ENCODE results near the gene ERI3. TPM values are rescaled to one million over a fixed set of nuclear protein-coding genes. Genes with fewer than 3 reads are reported as not detected.

The ERI3 gene
- total and polyA plus RNA-seq, 2 of the 13 experiments (the other 11 are each of a cell fraction or from before 2014, with no cell fraction given), result 35.6 to 35.9 TPM

- TF ChIP-seq, protein P1, sequence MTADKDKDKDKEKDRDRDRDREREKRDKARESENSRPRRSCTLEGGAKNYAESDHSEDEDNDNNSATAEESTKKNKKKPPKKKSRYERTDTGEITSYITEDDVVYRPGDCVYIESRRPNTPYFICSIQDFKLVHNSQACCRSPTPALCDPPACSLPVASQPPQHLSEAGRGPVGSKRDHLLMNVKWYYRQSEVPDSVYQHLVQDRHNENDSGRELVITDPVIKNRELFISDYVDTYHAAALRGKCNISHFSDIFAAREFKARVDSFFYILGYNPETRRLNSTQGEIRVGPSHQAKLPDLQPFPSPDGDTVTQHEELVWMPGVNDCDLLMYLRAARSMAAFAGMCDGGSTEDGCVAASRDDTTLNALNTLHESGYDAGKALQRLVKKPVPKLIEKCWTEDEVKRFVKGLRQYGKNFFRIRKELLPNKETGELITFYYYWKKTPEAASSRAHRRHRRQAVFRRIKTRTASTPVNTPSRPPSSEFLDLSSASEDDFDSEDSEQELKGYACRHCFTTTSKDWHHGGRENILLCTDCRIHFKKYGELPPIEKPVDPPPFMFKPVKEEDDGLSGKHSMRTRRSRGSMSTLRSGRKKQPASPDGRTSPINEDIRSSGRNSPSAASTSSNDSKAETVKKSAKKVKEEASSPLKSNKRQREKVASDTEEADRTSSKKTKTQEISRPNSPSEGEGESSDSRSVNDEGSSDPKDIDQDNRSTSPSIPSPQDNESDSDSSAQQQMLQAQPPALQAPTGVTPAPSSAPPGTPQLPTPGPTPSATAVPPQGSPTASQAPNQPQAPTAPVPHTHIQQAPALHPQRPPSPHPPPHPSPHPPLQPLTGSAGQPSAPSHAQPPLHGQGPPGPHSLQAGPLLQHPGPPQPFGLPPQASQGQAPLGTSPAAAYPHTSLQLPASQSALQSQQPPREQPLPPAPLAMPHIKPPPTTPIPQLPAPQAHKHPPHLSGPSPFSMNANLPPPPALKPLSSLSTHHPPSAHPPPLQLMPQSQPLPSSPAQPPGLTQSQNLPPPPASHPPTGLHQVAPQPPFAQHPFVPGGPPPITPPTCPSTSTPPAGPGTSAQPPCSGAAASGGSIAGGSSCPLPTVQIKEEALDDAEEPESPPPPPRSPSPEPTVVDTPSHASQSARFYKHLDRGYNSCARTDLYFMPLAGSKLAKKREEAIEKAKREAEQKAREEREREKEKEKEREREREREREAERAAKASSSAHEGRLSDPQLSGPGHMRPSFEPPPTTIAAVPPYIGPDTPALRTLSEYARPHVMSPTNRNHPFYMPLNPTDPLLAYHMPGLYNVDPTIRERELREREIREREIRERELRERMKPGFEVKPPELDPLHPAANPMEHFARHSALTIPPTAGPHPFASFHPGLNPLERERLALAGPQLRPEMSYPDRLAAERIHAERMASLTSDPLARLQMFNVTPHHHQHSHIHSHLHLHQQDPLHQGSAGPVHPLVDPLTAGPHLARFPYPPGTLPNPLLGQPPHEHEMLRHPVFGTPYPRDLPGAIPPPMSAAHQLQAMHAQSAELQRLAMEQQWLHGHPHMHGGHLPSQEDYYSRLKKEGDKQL (CRISPR knock-in tag; IDR thresholded peaks at IDR 0.05; ENCODE audit: low read depth), result peak; percentile 95
- TF ChIP-seq, protein P2, sequence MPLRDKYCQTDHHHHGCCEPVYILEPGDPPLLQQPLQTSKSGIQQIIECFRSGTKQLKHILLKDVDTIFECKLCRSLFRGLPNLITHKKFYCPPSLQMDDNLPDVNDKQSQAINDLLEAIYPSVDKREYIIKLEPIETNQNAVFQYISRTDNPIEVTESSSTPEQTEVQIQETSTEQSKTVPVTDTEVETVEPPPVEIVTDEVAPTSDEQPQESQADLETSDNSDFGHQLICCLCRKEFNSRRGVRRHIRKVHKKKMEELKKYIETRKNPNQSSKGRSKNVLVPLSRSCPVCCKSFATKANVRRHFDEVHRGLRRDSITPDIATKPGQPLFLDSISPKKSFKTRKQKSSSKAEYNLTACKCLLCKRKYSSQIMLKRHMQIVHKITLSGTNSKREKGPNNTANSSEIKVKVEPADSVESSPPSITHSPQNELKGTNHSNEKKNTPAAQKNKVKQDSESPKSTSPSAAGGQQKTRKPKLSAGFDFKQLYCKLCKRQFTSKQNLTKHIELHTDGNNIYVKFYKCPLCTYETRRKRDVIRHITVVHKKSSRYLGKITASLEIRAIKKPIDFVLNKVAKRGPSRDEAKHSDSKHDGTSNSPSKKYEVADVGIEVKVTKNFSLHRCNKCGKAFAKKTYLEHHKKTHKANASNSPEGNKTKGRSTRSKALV (CRISPR knock-in tag; IDR thresholded peaks at IDR 0.05), result peak; percentile 82
- TF ChIP-seq ZBTB40 (IDR thresholded peaks at IDR 0.05) (peak; percentile 91), ZBTB40 (CRISPR knock-in tag; IDR thresholded peaks at IDR 0.05) (peak; percentile 98), CENPBD1 (CRISPR knock-in tag; IDR thresholded peaks at IDR 0.05; ENCODE audit: borderline replicate concordance, low read depth) (no peak), KDM2A (CRISPR knock-in tag; IDR thresholded peaks at IDR 0.05; ENCODE audit: borderline replicate concordance, low read depth) (peak; percentile 51; the same call in 1 of the 2 replicates), ERF (CRISPR knock-in tag; IDR thresholded peaks at IDR 0.05) (peak; percentile 95)
- TF ChIP-seq, protein P3, sequence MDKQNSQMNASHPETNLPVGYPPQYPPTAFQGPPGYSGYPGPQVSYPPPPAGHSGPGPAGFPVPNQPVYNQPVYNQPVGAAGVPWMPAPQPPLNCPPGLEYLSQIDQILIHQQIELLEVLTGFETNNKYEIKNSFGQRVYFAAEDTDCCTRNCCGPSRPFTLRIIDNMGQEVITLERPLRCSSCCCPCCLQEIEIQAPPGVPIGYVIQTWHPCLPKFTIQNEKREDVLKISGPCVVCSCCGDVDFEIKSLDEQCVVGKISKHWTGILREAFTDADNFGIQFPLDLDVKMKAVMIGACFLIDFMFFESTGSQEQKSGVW (CRISPR knock-in tag; IDR thresholded peaks at IDR 0.05; ENCODE audit: borderline replicate concordance), result no peak
- TF ChIP-seq, protein P4, sequence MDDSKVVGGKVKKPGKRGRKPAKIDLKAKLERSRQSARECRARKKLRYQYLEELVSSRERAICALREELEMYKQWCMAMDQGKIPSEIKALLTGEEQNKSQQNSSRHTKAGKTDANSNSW (CRISPR knock-in tag; IDR thresholded peaks at IDR 0.05; ENCODE audit: borderline replicate concordance), result no peak
Measured at GRCh38 chr1:44283524-44284173, 71.4 kb downstream of the ERI3 start (continued).
